GM19468 (cell line): ENCODE results near the gene PGLYRP1.

Experiments used
- ATAC-seq: cut with Tn5 transposase; IDR thresholded peaks from one replicate; pipeline ENCODE4 v1.9.1; 2021; ENCODE audit warnings: mild to moderate bottlenecking, moderate library complexity, moderate number of reproducible peaks; ENCODE audit not compliant: unreplicated experiment; ENCODE audit errors: extremely low read depth

The PGLYRP1 gene

DNA sequence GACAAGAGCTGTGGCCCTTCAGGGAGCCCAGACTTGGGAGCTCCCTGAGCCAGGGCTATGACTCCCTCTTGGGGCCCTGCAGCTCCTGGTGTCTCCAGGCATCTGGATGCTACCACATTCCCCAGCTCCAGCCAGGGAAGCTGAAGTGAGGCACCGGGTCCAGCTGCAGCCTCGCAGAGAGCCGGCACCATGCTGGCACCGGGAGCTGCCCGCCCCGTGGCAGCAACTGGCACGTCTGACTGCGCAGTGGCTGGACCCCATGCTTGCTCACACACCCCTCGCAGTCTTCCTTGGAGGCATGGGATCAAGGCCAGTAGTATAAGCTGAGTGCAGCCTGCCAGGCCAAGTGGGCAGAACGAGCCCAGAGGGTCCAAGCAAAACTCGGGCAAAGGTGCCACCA, 10.5 kb upstream of the PGLYRP1 start:
- ATAC-seq: no peak

DNA sequence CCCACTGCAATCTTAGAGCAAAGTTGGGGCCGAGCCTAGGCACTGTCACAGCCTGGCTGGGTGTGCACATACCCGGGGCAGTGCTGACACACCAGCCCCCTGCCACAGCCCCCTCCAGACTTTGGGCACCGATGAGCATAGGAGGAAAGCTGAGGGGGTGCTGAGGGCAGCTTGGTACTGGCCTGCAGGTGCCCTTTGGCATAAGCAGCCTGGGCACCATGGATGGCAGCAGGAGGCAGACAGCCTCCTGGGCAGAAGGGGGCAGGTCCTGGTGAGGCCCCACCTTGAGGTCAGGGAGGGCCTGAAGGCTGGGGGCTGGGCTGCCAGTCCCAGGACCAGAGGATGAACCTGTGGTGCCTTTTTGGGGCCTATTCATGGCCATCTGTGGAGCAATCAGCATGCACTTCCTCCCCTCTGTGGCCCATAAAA, 9.8 kb upstream of the PGLYRP1 start:
- no peak for ATAC-seq

DNA sequence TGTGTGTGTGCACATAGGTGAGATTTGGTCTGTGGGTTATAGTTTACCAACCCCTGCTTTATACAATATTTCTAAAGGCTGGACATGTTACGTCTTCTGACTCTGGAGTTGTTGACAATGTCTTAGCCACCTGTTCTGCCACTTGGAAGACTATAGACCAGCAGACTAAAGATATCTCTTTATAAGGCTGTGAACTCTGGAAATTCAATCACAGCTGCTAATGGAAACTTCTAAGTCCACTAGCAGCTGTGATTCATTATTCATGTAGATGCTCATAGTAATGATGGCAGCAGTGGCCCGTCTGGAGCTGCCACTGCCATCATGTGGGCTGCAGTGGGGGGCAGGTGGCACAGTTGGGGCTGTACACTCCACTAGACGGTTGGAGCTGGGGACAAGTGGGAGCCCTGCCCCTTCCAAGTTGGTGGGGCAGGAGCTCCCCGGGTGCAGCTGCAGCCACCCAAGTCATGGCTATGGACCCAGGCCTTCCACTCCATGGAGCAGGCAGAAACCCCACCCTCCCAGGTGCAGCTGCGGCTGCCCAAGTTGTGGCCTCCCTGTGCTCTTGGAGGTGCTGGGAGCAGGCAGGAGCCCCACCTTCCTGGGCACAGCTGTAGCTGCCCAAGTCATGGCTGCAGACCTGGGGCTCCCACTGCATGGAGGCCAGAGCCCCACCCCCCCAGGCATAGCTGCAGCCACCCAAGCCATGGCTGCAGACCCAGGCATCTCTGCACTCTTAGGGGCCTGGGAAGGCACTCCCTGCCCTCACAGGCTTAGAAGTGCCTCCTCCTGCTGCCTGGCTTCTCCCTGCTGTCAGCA, 9.1 kb upstream of the PGLYRP1 start:
- no peak for ATAC-seq

DNA sequence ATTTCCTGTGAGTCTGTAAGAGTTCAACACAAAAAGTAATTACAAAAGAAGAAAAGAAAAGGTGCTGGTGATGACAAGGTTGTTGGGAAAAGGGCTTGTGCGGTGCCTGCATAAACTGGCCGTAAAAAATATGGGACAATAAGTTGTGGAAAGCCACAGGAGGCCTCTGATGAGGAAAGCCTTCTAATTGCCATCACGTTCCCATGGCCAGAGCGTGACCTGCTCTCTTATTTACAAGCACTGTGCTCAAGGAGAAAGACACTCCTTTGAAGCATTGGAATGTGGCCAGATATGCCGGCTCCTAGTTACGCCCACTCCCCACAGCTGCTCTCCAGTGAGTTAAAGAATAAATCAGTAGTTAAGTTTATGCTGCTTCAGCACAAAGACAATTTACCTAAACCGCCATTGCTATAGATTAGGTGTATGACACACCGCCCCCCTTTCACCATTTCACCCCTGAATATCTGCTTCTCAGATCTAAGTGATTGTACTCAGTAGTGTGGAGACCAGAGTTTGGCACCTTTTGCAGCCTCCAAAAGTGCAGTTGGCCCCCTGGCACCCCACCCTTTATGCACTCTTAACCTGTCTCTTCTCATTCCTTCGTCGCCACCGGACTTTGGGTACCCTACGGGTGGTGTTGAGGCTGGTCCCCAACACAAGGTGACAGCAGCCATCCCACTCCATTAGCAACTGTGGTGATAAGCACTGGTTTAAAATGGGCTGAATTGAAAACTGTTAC, 8.1 kb upstream of the PGLYRP1 start:
- no peak for ATAC-seq

DNA sequence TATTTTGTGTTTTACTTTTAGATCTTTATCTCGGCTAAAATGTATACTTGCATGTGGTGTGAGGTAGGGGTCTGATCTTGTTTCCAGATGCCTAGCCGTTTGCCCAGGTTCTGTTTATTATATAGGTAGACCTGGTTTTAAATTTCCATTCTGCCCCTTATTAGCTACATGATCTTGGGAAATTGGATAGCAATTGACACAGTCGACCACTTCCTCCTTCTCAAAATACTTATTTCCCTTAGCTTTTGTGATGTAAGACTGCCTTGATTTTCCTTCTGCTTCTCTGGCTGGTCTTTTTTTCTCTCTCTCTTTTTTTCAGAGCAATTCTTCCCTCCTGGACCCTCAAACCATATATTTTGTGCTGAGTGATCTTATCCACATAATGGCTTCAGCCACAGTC, 3.0 kb upstream of the PGLYRP1 start:
- ATAC-seq: no peak

DNA sequence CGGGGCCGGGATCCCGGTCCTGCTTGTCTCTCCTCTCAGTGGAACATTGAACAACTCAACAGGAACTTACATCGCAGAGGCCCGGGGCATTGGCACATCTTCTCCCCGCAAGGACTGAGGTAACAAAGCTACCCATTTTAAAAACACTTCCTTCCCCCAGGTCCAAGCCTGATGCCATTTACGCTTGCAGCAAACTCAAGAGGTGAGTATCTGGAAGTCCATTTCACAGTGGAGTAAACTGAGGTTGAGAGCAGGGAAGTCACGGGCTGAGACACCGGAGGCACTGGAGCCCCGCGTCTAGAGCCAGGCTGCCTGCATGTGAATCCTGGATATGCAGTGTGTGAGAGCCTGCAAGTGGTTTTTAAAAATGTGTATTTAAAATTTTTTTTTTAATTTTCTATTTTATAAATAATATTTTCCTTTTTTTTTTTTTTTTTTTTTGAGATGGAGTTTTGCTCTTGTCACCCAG, 492 bp upstream of the PGLYRP1 start:
- ATAC-seq: no peak

DNA sequence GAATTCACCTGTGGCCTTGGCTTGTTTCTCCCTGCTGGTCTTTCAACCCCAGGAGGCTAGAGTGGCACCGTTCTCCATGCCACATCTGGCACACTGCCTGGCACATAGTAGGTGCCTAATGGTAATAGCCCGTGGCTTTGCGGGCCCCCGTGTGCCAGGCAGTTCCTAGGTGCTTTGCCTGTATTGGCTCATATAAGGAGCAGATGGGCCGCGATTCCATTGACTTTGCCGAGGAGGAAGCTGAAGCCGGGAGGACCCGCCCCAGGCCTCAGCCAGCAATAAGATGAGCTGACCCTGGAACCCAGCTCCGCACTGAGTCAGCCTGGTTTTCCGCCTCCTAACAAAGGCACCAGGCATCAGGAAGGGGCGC, 807 bp downstream of the PGLYRP1 start:
- ATAC-seq: no peak

DNA sequence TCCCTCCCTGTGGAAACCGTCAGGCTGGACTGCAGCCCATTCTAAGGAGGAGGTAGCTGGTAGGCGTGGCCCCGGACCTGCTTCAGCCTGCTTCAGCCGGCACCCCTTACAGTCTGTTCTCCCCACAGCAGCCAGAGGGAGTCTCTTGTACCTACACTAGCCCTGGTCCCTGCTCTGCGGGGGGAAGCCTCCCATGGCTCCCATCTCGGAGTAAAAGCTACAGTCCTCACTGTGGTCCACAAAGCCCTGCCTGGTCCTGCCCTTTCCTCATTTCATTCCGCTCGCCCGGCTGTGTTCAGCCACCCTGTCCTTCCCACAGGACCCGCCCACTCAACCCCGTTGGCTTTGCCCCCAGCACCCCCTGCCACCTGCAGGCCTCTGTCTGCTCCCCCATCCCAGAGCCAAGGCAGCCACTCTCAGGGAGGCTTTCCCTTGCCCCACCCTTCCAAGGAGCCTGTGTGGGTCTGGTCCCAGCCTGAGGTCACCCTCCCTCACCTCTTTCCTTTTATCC, 1.3 kb downstream of the PGLYRP1 start:
- no peak for ATAC-seq

DNA sequence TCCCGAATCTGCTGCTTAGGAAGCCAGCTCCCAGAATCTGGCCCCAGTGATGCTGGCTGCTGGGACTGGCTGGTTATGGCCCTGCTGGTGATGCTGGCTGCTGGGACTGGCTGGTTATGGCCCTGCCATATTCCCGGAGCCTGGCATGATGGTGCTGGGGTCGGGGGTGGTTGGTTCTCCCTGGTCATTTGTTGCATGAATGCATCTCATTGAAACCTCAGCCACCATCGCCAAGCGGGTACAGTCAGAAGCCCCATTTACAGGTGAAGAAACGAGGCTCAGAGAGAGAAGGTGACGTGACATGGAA, 2.1 kb downstream of the PGLYRP1 start:
- no peak for ATAC-seq

DNA sequence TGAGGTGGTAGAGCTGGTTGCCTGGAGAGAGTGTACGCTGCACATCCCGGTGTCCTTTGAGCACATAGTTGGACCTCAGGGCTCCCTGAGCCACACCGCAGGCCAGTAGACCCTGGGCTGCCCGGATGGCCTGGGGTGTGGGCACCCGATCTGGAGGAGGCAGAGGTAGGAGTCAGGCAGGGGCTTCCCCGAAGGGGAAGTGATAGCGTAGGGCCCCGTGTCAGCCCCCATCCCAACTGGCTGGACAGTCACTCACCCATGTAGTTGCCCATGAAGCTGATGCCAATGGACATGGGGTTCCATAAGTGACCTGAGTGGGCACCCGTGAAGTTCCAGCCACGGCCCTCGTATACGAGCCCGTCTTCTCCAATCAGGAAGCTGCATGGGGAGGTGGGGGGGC, 3.6 kb downstream of the PGLYRP1 start:
- no peak for ATAC-seq

DNA sequence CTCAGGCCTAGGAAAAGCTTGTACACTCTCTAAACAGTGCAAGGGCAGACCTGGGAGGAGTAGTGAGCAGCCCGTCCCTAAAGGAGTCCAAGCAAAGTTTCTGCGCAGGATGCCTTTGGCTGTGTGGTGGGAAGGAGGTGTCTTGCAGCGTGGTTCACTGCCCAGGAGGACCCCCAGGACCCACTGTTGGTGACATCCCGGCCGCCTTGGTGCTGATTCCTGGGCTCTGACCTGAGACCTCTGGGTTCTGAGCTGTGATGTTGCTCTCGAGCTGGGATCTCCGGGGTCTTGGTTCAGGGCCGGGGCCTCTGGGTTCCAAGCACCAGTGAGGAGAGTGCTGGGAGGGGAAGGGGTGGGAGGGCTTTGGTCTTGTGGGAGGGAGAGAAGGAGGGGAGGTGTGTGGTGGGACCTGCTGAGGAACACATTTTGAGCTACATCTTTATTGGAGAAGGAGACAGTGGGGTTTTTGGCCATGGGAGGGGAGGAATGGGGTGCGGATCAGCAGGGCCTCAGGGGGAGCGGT, 4.1 kb downstream of the PGLYRP1 start:
- no peak for ATAC-seq

DNA sequence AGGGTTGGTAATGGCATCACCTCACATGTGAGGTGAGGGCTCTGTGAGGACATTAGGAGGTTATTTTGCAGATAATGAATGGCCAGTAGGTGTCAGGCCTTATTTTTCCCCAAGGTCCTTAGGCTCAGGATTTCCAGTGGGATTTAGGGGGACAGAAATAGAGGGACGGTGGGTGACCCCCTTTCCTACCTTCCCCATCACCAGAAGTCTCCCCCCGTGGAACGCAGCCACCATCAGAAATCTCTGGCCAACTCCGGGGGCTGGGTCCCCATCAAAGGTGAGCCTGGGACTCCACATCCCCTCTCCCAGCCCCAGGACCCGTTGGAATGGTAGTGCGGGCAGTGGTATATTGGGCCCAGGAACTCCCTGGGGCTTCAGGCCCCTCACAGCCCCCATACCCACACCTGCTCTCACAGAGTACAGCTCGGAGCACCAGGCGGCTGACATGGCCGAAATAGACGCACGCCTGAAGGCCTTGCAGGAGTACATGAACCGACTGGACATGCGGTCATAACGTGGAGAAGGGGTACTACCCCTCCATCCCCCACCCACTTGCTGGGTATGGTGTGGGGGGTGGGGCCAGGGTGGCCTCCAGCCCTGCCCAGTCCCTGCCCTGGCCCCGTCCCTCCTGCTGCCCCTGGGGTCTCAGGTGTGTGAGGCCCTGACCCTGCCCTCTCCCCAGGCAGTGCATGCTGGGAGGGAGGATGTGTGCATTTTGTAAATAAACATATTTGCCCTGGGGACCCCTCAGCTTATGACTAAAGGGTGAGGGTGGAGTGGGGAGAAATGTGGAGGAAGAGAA, 4.8 kb downstream of the PGLYRP1 start:
- ATAC-seq: no peak

DNA sequence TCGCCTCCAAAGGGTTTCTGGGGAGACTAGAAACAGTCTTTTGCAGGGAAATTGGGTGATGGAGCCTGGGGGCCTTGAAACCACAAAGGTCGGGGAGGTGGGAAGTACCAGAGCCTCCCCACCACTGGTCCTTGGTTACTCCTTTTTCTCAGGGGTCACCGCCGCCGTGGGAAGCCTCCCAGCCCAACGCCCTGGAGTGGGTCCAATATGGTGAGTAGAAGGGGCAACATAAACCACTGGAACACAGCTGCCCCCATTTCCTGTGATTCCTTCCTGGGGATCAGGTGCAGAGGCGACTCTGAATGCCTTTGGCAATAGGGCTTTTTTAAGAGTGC, 5.8 kb downstream of the PGLYRP1 start:
- no peak for ATAC-seq

DNA sequence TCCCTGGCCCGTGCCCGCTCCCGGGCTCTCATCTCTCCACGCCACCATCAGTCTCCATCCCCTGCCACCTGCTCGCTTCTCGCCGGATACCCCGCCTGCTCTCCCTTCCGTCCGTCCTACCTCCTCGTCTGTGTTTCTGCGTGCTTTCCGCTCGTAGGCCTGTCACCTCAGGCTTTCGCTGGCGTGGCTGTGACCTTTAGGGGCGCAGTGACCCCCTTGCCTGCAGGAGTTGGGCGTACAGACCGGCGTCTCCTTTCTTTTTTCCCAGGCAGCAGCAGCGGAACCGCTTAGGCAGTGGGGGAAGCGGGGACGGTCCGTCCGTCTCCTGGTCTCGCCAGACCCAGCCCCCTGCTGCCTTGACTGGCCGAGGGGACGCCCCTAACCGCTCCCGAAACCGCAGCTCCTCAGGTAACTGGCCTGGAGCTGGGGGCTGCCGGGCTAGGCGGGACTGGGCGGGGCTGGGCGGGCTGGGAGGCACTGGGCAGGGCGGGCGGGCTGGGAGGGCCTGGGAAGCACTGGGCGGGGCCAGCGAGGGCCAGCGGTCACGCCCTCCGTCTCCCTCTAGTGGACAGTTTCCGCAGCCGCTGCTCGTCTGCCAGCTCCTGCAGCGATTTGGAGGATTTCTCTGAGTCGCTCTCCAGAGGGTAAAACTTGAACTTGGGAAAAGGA, 6.3 kb downstream of the PGLYRP1 start:
- no peak for ATAC-seq

DNA sequence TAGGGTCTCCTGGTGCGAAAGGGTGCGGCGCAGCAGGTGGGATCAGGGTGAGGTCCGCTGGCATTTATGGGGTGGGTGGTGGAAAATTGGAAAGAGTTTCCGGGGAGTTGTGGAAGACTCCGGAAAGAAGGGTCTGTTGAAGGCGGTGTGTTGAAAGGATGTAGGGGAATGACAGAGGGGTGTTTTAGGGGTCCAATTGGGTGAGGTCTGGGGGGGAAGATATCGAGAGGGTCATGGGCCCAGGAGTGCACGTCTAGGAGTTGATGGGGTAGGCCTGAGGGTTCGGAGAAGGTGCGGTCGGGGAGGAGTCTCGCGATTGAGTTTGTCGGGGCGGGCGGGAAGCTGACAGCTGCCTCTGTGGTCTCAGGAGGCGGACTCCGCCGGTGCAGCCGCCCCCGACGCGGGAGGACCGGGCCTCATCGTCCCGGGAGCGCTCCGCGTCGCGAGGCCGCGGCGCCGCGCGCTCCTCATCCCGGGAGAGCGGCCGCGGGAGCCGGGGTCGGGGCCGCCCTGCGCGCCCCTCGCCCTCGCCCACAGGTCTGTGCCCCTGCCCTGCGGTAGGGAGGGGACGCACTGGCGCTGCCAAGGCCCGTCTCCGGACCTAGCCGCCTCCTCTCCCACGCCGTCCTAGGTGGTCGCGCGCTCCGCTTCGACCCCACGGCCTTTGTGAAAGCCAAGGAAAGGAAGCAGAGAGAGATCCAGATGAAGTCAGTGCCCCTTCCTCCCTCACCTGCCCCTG, 7.0 kb downstream of the PGLYRP1 start:
- no peak for ATAC-seq

DNA sequence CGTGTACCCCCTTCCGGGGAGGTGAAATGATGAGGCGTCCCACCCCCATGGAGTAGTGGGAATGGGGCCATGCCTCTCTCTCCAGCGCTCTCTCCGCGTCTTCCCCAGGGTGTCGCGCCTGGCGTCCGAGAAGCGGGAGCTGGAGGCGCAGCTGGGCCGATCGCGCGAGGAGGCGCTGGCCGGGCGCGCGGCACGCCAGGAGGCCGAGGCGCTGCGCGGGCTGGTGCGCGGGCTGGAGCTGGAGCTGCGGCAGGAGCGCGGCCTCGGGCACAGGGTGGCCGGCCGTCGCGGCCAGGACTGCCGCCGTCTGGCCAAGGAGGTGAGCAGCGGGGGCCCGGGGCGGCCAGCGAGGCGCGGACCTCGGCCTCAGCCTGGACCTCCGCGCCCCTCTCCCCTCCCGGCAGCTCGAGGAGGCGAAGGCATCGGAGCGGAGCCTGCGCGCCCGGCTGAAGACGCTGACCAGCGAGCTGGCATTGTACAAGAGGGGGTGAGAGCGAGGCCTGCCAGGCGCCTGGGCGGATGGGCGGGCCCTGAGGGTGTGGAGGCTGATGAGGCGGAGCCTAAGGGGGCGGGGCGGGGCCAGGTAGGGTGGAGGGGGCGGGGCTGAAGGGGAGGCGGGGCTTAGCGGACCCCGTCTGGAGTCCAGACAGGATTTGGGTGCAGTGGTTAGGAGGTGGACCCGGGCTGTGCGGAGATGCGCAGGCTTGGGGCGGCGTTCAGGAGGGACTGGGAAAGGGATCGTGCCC, 7.7 kb downstream of the PGLYRP1 start:
- ATAC-seq: no peak

DNA sequence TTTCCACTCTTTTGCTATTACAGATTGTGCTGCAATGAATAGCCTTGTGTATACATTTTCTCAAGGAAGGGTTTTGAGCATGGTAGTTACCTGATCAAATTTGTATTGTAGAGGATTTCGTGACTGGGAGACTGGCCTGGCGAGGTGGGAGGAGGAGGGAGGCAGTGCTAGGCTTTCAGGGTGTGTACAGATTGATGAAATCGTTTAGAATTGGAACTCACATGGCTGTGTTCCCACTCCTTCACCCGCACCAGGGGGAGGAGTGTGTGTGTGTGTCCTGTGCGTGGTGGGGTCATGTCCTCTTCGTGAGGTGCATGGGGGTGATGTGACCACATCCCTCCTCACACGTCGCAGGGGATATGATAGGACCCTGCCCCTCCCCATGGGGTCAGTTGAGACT, 8.3 kb downstream of the PGLYRP1 start:
- ATAC-seq: no peak

DNA sequence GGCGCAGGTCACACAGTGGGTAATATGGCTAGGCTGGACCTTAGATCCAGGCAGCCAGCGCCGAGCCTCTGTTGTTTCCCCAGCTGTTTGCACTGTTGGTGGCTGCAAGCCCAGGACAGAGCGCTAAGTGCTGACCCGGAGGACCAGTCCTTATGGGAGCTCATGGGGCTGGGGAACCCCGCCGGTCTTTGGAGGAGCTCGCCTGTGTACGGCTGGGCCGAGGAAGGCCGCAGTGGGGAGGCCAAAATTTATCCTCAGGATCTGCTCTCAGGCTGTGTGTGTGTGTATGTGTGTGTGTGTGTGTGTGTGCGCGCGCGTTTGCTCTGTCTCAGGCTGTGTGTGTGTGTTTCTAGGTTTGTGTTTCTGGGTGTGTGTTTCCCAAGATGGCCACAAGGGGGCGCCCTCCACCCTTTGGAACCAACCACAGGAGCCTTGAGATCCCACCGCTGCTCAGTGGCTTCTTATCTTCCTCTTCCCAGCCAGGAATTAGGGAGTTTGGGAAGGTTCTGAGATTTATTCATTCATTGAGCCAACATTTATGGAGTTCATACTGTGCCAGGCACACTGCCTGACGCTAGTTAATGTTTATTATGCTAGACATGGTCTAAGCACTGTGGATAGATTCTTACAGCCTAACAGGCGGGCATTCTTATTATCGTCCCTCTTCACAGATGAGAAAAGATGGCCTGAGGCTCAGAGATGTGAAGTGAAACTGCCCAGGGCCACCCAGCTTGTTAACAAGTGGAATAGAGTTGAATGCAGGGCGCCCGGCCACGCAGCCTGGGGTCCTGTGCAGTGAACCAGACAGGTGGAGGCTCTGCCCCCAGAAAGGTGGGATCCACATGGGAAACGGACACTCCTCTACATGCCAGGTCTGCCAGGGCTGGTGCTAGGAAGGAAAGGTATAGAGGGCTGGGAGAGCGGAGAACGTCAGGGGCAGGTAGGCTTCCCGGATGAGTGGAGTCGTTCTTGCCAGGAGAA, 13.0 kb downstream of the PGLYRP1 start:
- no peak for ATAC-seq
